T-helper 2 cell (primary cell): ENCODE results near the gene NHSL1.

Experiments
- DNase-seq, 5 experiments: peaks; one replicate each; pipeline versions ENCODE4 v3.0.0 to v3.0.0-alpha.2; 2012 to 2022

NHSL1 gene

GRCh38 chr6:138523347-138524210 lies 24.3 kb upstream of the NHSL1 start:
- DNase-seq: no peak

GRCh38 chr6:138522611-138523010 lies 23.3 kb upstream of the NHSL1 start:
- DNase-seq: peak in 1 of 5 experiments; percentile 12

GRCh38 chr6:138521790-138522189 lies 22.5 kb upstream of the NHSL1 start:
- no peak for DNase-seq

- DNase-seq: peak in 1 of 5 experiments; percentile 19
These were observed 21.2 kb upstream of the NHSL1 start for GRCh38 chr6:138520463-138520862.

GRCh38 chr6:138518054-138518453 lies 18.8 kb upstream of the NHSL1 start:
- DNase-seq: no peak

GRCh38 chr6:138517635-138518034 lies 18.3 kb upstream of the NHSL1 start:
- DNase-seq: peak; percentile 14 to 69 (median 35)

- no peak for DNase-seq
These were observed 16.5 kb upstream of the NHSL1 start for GRCh38 chr6:138515657-138516248.

GRCh38 chr6:138514860-138515540 lies 15.7 kb upstream of the NHSL1 start:
- peak in 2 of 5 experiments; percentile 40 to 93 for DNase-seq

- no peak for DNase-seq
These were observed 13.3 kb upstream of the NHSL1 start for GRCh38 chr6:138512609-138513008.

GRCh38 chr6:138510093-138510492 lies 10.8 kb upstream of the NHSL1 start:
- DNase-seq: no peak

GRCh38 chr6:138509371-138509770 lies 10.1 kb upstream of the NHSL1 start:
- peak in 3 of 5 experiments; percentile 9 to 66 (median 13) for DNase-seq

- no peak for DNase-seq
These were observed 9.3 kb upstream of the NHSL1 start for GRCh38 chr6:138508676-138508988.

GRCh38 chr6:138507977-138508675 lies 8.8 kb upstream of the NHSL1 start:
- DNase-seq: no peak

GRCh38 chr6:138504764-138505689 lies 5.7 kb upstream of the NHSL1 start:
- DNase-seq: no peak

- no peak for DNase-seq
These were observed 4.8 kb upstream of the NHSL1 start for GRCh38 chr6:138503881-138504680.

GRCh38 chr6:138502546-138502945 lies 3.3 kb upstream of the NHSL1 start:
- no peak for DNase-seq

GRCh38 chr6:138500867-138501446 lies 1.7 kb upstream of the NHSL1 start:
- DNase-seq: no peak

GRCh38 chr6:138500045-138500665 lies 861 bp upstream of the NHSL1 start:
- no peak for DNase-seq

GRCh38 chr6:138498629-138499302 lies 528 bp downstream of the NHSL1 start:
- DNase-seq: no peak

GRCh38 chr6:138497286-138497685 lies 2.0 kb downstream of the NHSL1 start:
- no peak for DNase-seq
